WTC11 (cell line): ENCODE measurements around the gene RUSC2. TPM values are rescaled to one million over a fixed set of nuclear protein-coding genes. Genes with fewer than 3 reads are reported as not detected.

Source experiments
- ATAC-seq: fragments of 200-7000 bp; cut with Tn5 transposase; 2 replicates; pipeline ENCODE4 v1.10.0; 2021; ENCODE audit warnings: mild to moderate bottlenecking, moderate library complexity
- CTCF ChIA-PET: fragments of 300-600 bp; sonication (Branson Sonifier 250); formaldehyde crosslinking; loops from one replicate; lab custom pipeline; 2021; ENCODE audit warnings: antibody characterized with exemption; lab: Charles Lee
- POLR2A ChIA-PET: fragments of 350-600 bp; sonication (Branson Sonifier 250); formaldehyde crosslinking; loops from one replicate; lab custom pipeline; 2021; ENCODE audit warnings: antibody characterized with exemption; lab: Charles Lee
- DNase-seq: peaks from one replicate; pipeline ENCODE4 v3.0.0; 2021; ENCODE audit warnings: low spot score
- H3K27ac Mint-ChIP-seq: 2 replicates; pipeline ENCODE4 v1.8.0; 2021; ENCODE audit warnings: mixed read lengths
- H3K27me3 Mint-ChIP-seq: 2 replicates; pipeline ENCODE4 v1.8.0; 2021; ENCODE audit warnings: low read depth, mild to moderate bottlenecking, moderate library complexity, mixed read lengths
- H3K36me3 Mint-ChIP-seq: 2 replicates; pipeline ENCODE4 v1.8.0; 2021; ENCODE audit warnings: mixed read lengths
- H3K4me1 Mint-ChIP-seq: 2 replicates; pipeline ENCODE4 v1.8.0; 2022; ENCODE audit warnings: mixed read lengths
- H3K4me3 Mint-ChIP-seq: 2 replicates; pipeline ENCODE4 v1.8.0; 2021; ENCODE audit warnings: mild to moderate bottlenecking, moderate library complexity, mixed read lengths
- H3K9me3 Mint-ChIP-seq: 2 replicates; pipeline ENCODE4 v1.8.0; 2021; ENCODE audit warnings: mixed read lengths
- ATF2 ChIP-seq: sonication (generic); formaldehyde crosslinking; IDR thresholded peaks from 2 replicates; pipeline ENCODE4 v1.8.1; 2022; ENCODE audit warnings: low read depth, missing genetic modification reagents, borderline replicate concordance
- ATF3 ChIP-seq: sonication (generic); formaldehyde crosslinking; conservative IDR thresholded peaks from 2 replicates; pipeline ENCODE4 v1.8.1; 2022; ENCODE audit warnings: mild to moderate bottlenecking, missing genetic modification reagents
- GABPB1 ChIP-seq: sonication (generic); formaldehyde crosslinking; IDR thresholded peaks from 2 replicates; pipeline ENCODE4 v1.8.1; 2023; ENCODE audit warnings: mild to moderate bottlenecking, missing genetic modification reagents
- GTF2I ChIP-seq: fragments of 250-450 bp; sonication (Bioruptor Pico); conservative IDR thresholded peaks from 2 replicates; pipeline ENCODE4 v1.4.0; 2021; ENCODE audit warnings: mild to moderate bottlenecking
- HMGXB4 ChIP-seq: sonication (generic); formaldehyde crosslinking; IDR thresholded peaks from 2 replicates; pipeline ENCODE4 v1.8.1; 2023; ENCODE audit warnings: mild to moderate bottlenecking, moderate library complexity, missing genetic modification reagents
- JAZF1 ChIP-seq: fragments of 250-450 bp; sonication (Bioruptor Pico); IDR thresholded peaks from 2 replicates; pipeline ENCODE4 v1.9.0; 2021; ENCODE audit warnings: moderate library complexity, mild to moderate bottlenecking, inconsistent platforms
- KAT7 ChIP-seq: sonication (generic); formaldehyde crosslinking; IDR thresholded peaks from 2 replicates; pipeline ENCODE4 v1.8.1; 2023; ENCODE audit warnings: missing genetic modification reagents, mild to moderate bottlenecking, borderline replicate concordance
- MXD4 ChIP-seq: fragments of 250-450 bp; sonication (Bioruptor Pico); IDR thresholded peaks from 2 replicates; pipeline ENCODE4 v1.8.0; 2021; ENCODE audit warnings: mild to moderate bottlenecking, moderate library complexity, borderline replicate concordance
- STAT6 ChIP-seq: sonication (generic); formaldehyde crosslinking; conservative IDR thresholded peaks from 2 replicates; pipeline ENCODE4 v1.8.1; 2023; ENCODE audit warnings: mild to moderate bottlenecking, low read depth, missing genetic modification reagents, moderate library complexity
- TP53 ChIP-seq: sonication (generic); formaldehyde crosslinking; IDR thresholded peaks from 2 replicates; pipeline ENCODE4 v1.8.1; 2023; ENCODE audit warnings: mild to moderate bottlenecking, missing genetic modification reagents
- USF2 ChIP-seq: sonication (generic); formaldehyde crosslinking; IDR thresholded peaks from 2 replicates; pipeline ENCODE4 v1.8.1; 2023; ENCODE audit warnings: mild to moderate bottlenecking, missing genetic modification reagents, moderate library complexity
- ZBTB21 ChIP-seq: sonication (generic); formaldehyde crosslinking; IDR thresholded peaks from 2 replicates; pipeline ENCODE4 v1.8.1; 2023; ENCODE audit warnings: mild to moderate bottlenecking, missing genetic modification reagents, borderline replicate concordance
- ZBTB43 ChIP-seq: sonication (generic); formaldehyde crosslinking; IDR thresholded peaks from 2 replicates; pipeline ENCODE4 v1.8.1; 2023; ENCODE audit warnings: mild to moderate bottlenecking, missing genetic modification reagents
- ZMAT4 ChIP-seq: fragments of 250-450 bp; sonication (Bioruptor Pico); IDR thresholded peaks from 2 replicates; pipeline ENCODE4 v1.9.0; 2021; ENCODE audit warnings: mild to moderate bottlenecking
- ZNF121 ChIP-seq: sonication (generic); formaldehyde crosslinking; IDR thresholded peaks from 2 replicates; pipeline ENCODE4 v1.8.0; 2023; ENCODE audit warnings: missing genetic modification reagents
- ZNF138 ChIP-seq: sonication (generic); formaldehyde crosslinking; conservative IDR thresholded peaks from 2 replicates; pipeline ENCODE4 v1.8.1; 2022; ENCODE audit warnings: mild to moderate bottlenecking, moderate library complexity, missing genetic modification reagents
- ZNF423 ChIP-seq: fragments of 250-450 bp; sonication (Bioruptor Pico); IDR thresholded peaks from 2 replicates; pipeline ENCODE4 v2.1.2; 2022; ENCODE audit warnings: mild to moderate bottlenecking, moderate library complexity
- ZNF425 ChIP-seq: fragments of 250-450 bp; sonication (Bioruptor Pico); conservative IDR thresholded peaks from 2 replicates; pipeline ENCODE4 v1.9.0; 2021; ENCODE audit warnings: mild to moderate bottlenecking
- ZNF671 ChIP-seq: fragments of 250-450 bp; sonication (Bioruptor Pico); IDR thresholded peaks from 2 replicates; pipeline ENCODE4 v1.8.0; 2021; ENCODE audit warnings: mild to moderate bottlenecking
- ZSCAN18 ChIP-seq: fragments of 250-450 bp; sonication (Bioruptor Pico); IDR thresholded peaks from 2 replicates; pipeline ENCODE4 v2.1.2; 2022; ENCODE audit warnings: mild to moderate bottlenecking, moderate library complexity
- total RNA-seq: library from RNA; stranded (reverse); gene quantifications from 3 replicates; pipeline ENCODE4 v1.2.3, GENCODE V29; 2021

Gene RUSC2
- total RNA-seq, 1 experiment from 2014 or later = 9.4 TPM

- TF ChIP-seq HMGXB4 (CRISPR knock-in tag) (peak; percentile 98), TP53 (0 out of 2 replicates have a peak, but pooled peaks have one; percentile 44), ZBTB43 (CRISPR knock-in tag) (0 out of 2 replicates have a peak, but pooled peaks have one; percentile 73), ZNF425 (CRISPR knock-in tag) (no peak), ZSCAN18 (CRISPR knock-in tag) (no peak), JAZF1 (CRISPR knock-in tag) (no peak), ZNF423 (CRISPR knock-in tag) (0 out of 2 replicates have a peak, but pooled peaks have one; percentile 26), USF2 (CRISPR knock-in tag) (0 out of 2 replicates have a peak, but pooled peaks have one; percentile 7), ZMAT4 (CRISPR knock-in tag) (0 out of 2 replicates have a peak, but pooled peaks have one; percentile 6), ZBTB21 (CRISPR knock-in tag) (0 out of 2 replicates have a peak, but pooled peaks have one; percentile 13)
- TF ChIP-seq, all 79 proteins: peak for 18
Observed at GRCh38 chr9:35489313-35490154, at the start of gene RUSC2 (continued).

GRCh38 chr9:35446012-35446411 is 43.9 kb upstream of the RUSC2 start:
- POLR2A ChIA-PET = no interaction called here
- H3K27ac Mint-ChIP-seq = no peak overlapping the region
- no peaks in the 10 kb centered on the region for H3K4me1 Mint-ChIP-seq
- no peak for DNase-seq
- no peaks in the 10 kb centered on the region for H3K9me3 Mint-ChIP-seq
- peaks cover 36% of the 10 kb centered on the region for H3K27me3 Mint-ChIP-seq
- CTCF ChIA-PET = interaction anchor here (0.6 kb wide), 1 partner anchor 28 kb away, joined by 4 read pairs; no protein-coding TSS in a partner anchor
- no peak overlapping the region for H3K4me3 Mint-ChIP-seq
- no peaks in the 10 kb centered on the region for H3K36me3 Mint-ChIP-seq
- no peak for ATAC-seq
- TF ChIP-seq ATF2 (no peak), ZNF671 (CRISPR knock-in tag) (no peak), STAT6 (CRISPR knock-in tag) (no peak), ZNF121 (CRISPR knock-in tag) (no peak), ZNF138 (CRISPR knock-in tag) (no peak), KAT7 (CRISPR knock-in tag) (no peak), JAZF1 (CRISPR knock-in tag) (no peak), GTF2I (CRISPR knock-in tag) (no peak), ATF3 (no peak), MXD4 (no peak), GABPB1 (no peak)
